VCaP (cell line): ENCODE measurements around the gene BICRAL.

Experiments
- H3K27ac ChIP-seq: fragments of 450-650 bp; 2 replicates; pipeline ENCODE4 v1.5.1; 2017
- TF ChIP-seq, protein P1 (sequence below): fragments of 450-650 bp; conservative IDR thresholded peaks from 2 replicates; pipeline ENCODE4 v1.5.1; 2017; ENCODE audit warnings: mild to moderate bottlenecking, moderate library complexity

Gene BICRAL

DNA sequence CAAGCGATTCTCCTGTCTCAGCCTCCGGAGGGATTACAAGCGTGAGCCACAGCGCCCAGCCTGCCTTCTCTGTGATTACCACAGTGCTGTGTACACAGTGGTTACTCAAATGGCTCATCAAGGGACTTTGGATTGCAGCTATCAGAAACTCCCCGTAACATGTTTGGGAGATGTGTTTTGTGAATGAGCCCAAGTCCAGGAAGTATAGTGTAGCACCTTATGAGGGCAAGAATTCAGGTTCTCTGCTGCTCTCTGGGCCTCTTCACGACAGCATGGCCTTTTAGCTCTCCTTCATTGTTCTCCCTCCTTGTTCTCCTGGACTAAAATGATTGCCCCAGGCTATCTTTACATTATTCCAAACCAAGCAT lies 63.5 kb downstream of the BICRAL start:
- TF ChIP-seq, protein P1, sequence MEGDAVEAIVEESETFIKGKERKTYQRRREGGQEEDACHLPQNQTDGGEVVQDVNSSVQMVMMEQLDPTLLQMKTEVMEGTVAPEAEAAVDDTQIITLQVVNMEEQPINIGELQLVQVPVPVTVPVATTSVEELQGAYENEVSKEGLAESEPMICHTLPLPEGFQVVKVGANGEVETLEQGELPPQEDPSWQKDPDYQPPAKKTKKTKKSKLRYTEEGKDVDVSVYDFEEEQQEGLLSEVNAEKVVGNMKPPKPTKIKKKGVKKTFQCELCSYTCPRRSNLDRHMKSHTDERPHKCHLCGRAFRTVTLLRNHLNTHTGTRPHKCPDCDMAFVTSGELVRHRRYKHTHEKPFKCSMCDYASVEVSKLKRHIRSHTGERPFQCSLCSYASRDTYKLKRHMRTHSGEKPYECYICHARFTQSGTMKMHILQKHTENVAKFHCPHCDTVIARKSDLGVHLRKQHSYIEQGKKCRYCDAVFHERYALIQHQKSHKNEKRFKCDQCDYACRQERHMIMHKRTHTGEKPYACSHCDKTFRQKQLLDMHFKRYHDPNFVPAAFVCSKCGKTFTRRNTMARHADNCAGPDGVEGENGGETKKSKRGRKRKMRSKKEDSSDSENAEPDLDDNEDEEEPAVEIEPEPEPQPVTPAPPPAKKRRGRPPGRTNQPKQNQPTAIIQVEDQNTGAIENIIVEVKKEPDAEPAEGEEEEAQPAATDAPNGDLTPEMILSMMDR: no peak
- no peak overlapping the region for H3K27ac ChIP-seq

DNA sequence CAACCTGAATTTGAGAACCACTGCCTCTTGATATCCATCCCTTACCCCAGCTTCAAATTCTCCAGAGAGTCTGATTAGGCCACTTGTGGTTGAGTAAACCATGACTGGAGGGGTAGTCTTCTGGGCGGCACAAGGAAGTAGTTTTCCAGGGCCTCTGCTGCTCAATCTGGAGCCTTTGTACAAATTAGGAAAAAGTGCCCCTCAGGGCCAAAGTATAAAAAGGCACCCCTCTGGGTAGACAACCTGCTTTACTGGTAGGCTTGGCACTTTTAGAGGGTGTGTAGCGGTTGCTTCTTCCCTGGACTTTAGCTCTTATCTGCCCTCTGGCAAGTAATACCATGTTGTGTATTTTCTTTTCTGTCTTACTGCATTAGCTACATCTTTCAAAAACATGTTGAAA lies 64.7 kb downstream of the BICRAL start:
- no peak overlapping the region for H3K27ac ChIP-seq
- TF ChIP-seq, protein P1: no peak

DNA sequence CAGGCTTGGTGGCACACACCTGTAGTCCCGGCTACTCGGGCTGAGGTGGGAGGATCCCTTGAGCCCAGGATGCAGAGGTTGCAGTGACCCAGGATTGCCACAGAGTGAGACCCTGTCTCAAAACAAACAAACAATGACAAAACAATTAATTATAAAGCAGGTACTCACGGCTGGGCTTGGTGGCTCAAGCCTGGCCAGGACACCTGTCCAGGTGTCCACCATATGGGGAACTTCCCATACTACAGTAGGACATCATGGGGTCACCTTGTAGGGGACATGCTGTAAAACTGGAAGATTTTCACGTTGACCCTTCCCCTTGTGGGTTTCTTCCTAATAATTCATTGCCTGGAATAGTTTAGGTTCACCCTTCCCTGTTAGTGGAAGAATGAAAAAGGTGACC lies 66.8 kb downstream of the BICRAL start:
- TF ChIP-seq, protein P1: no peak
- no peak overlapping the region for H3K27ac ChIP-seq

DNA sequence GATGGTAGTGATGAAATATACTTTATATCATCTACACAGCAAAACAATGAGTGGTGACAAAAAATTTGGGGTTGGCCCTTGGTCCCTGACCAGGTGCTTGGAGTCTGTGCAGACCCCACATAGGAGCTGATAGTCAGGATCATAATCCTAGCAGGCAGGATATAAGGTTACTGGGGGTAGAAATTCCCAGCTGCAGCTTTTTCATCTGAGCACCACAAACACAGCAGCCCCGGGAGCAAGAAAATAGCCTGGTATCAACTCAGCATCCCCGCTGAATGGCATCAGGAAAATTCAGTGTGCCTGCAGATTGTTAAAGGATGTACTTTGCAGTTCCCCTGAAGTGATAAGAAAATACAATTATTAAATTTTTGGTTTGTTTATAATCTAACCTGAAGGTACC lies 69.7 kb downstream of the BICRAL start:
- no peak overlapping the region for H3K27ac ChIP-seq
- TF ChIP-seq, protein P1: no peak

DNA sequence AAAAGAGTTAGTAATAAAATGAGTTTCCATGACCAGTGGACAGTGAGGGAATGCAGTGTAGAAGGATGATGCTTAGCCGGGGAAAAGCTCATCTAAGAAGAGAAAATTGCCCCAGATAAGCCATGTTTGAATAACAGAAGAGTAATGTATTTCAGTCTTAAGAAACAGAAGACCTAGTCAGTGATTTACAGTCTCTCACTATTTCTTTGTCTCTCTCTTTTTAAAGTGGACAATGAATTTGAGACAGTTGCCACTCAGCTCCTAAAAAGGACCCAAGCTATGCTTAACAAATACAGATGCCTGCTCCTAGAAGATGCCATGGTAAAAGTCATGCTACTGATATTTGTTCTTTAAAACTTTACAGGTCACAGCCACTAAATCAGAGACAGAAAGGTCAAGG lies 78.2 kb downstream of the BICRAL start:
- no peak overlapping the region for H3K27ac ChIP-seq
- TF ChIP-seq, protein P1: no peak

DNA sequence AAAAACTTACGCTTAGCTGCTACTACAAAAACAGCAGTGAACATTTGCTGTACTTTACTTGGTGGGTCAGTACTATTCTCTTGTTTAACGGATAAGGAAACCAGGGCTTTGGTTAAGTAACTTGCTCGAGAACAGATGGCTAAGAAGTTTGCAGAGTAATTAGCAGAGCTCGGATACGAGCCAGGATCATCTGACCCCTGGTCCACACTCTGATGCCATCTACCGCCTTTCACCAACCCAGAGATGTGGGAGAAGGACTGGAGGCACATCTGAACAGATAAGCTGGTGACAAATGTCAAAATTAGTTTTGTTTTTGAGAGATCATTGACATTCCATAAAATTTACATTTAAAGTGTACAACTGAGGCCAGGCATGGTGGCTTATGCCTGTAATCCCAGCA lies 78.6 kb downstream of the BICRAL start:
- no peak overlapping the region for H3K27ac ChIP-seq
- TF ChIP-seq, protein P1: no peak

DNA sequence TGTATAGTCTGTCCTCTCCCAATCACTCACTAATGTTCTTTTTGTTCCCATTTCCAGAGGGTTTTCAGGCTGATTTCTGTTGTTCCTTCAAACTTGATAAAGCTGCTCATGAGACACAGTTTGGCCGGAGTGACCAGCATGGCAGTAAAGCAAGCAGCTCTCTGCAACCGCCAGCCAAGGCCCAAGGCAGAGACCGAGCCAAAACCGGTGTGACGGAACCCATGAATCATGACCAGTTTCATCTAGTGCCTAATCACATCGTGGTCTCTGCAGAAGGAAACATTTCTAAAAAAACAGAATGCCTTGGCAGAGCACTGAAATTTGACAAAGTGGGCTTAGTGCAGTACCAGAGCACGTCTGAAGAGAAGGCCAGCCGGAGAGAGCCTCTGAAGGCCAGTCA lies 82.8 kb downstream of the BICRAL start:
- TF ChIP-seq, protein P1: no peak
- H3K27ac ChIP-seq: no peak overlapping the region
